ENCODE measurements around the gene FRMD3. TPM values are rescaled to one million over a fixed set of nuclear protein-coding genes. Genes with fewer than 3 reads are reported as not detected.

FRMD3 gene
- polyA plus RNA-seq, 1 donor from 2014 or later, result 13.0 TPM

- Histone ChIP-seq H3K36me3 (ENCODE audit: insufficient read depth, low read length) (no peaks in the 10 kb centered on the region), H3K27ac (ENCODE audit: low read length) (no peak overlapping the region), H4K20me1 (ENCODE audit: insufficient read depth) (no peaks in the 10 kb centered on the region), H3K4me2 (ENCODE audit: low read length) (no peak overlapping the region), H3K79me2 (replicated peaks; ENCODE audit: insufficient read depth, low read length) (no peaks in the 10 kb centered on the region), H3K4me3 (ENCODE audit: low read length) (no peak overlapping the region), H3K27me3 (ENCODE audit: insufficient read depth, low read depth, low read length) (no peaks in the 10 kb centered on the region), H3K9me3 (ENCODE audit: low read length) (no peaks in the 10 kb centered on the region), H3K9me2 (ENCODE audit: insufficient read depth, low read length) (no peaks in the 10 kb centered on the region), H2AFZ (ENCODE audit: low read depth, low read length) (no peak overlapping the region), H3K9ac (ENCODE audit: low read length) (no peak overlapping the region), H3F3A (ENCODE audit: insufficient read depth, low read length, poor library complexity, severe bottlenecking) (no peaks in the 10 kb centered on the region)
- TF ChIP-seq EP300 (conservative IDR thresholded peaks at IDR 0.05; ENCODE audit: poor library complexity, severe bottlenecking) (no peak), REST (IDR thresholded peaks at IDR 0.05; ENCODE audit: borderline replicate concordance) (no peak), TAF1 (IDR thresholded peaks at IDR 0.05; ENCODE audit: low read depth) (no peak), CTCF (IDR thresholded peaks at IDR 0.05; ENCODE audit: poor library complexity, severe bottlenecking) (no peak), MXI1 (conservative IDR thresholded peaks at IDR 0.05; ENCODE audit: poor library complexity, severe bottlenecking) (no peak), SMC3 (conservative IDR thresholded peaks at IDR 0.05; ENCODE audit: poor library complexity) (no peak), POLR2AphosphoS5 (IDR thresholded peaks at IDR 0.05) (no peak), RAD21 (conservative IDR thresholded peaks at IDR 0.05) (no peak), EZH2 (IDR thresholded peaks at IDR 0.05; ENCODE audit: borderline replicate concordance, insufficient read depth, low read length, poor library complexity, severe bottlenecking) (no peak)
These were observed 197.8 kb downstream of the FRMD3 start for GRCh38 chr9:83340451-83340850.

GRCh38 chr9:83339435-83339834 is 198.8 kb downstream of the FRMD3 start:
- Histone ChIP-seq H3K27me3 (ENCODE audit: insufficient read depth, low read depth, low read length) (no peaks in the 10 kb centered on the region), H3K36me3 (ENCODE audit: insufficient read depth, low read length) (no peaks in the 10 kb centered on the region), H3K9me2 (ENCODE audit: insufficient read depth, low read length) (no peaks in the 10 kb centered on the region), H3K9me3 (ENCODE audit: low read length) (no peaks in the 10 kb centered on the region), H3K27ac (ENCODE audit: low read length) (no peak overlapping the region), H3K4me2 (ENCODE audit: low read length) (no peak overlapping the region), H2AFZ (ENCODE audit: low read depth, low read length) (no peak overlapping the region), H3F3A (ENCODE audit: insufficient read depth, low read length, poor library complexity, severe bottlenecking) (no peaks in the 10 kb centered on the region), H3K79me2 (replicated peaks; ENCODE audit: insufficient read depth, low read length) (no peaks in the 10 kb centered on the region), H3K9ac (ENCODE audit: low read length) (no peak overlapping the region), H4K20me1 (ENCODE audit: insufficient read depth) (no peaks in the 10 kb centered on the region), H3K4me3 (ENCODE audit: low read length) (no peak overlapping the region)
- TF ChIP-seq MXI1 (conservative IDR thresholded peaks at IDR 0.05; ENCODE audit: poor library complexity, severe bottlenecking) (no peak), REST (IDR thresholded peaks at IDR 0.05; ENCODE audit: borderline replicate concordance) (no peak), RAD21 (conservative IDR thresholded peaks at IDR 0.05) (no peak), TAF1 (IDR thresholded peaks at IDR 0.05; ENCODE audit: low read depth) (no peak), SMC3 (conservative IDR thresholded peaks at IDR 0.05; ENCODE audit: poor library complexity) (no peak), POLR2AphosphoS5 (IDR thresholded peaks at IDR 0.05) (no peak), EZH2 (IDR thresholded peaks at IDR 0.05; ENCODE audit: borderline replicate concordance, insufficient read depth, low read length, poor library complexity, severe bottlenecking) (no peak), CTCF (IDR thresholded peaks at IDR 0.05; ENCODE audit: poor library complexity, severe bottlenecking) (no peak), EP300 (conservative IDR thresholded peaks at IDR 0.05; ENCODE audit: poor library complexity, severe bottlenecking) (no peak)

Measured in neural cell (in vitro differentiated cells).